Effector memory CD4-positive, alpha-beta T cell (primary cell): ENCODE data around the gene PCDHGA5.
A peak's percentile ranks its signal among the peaks of the same experiment; 100 is the strongest.
"Not testable (repeated sequence)": the region's sequence is repeated elsewhere in the genome, so short reads cannot be mapped to it uniquely, and the experiment has no call there.

Experiments
- DNase-seq, 3 donors: peaks; one replicate each; pipeline ENCODE4 v3.0.0-alpha.2; 2020
- H3K27ac ChIP-seq: 2 replicates; pipeline ENCODE4 v1.7.0; 2013; ENCODE audit warnings: mild to moderate bottlenecking, low read length, moderate library complexity; ENCODE audit not compliant: insufficient read depth, poor library complexity, severe bottlenecking
- H3K27me3 ChIP-seq: replicated peaks from 2 replicates; pipeline ENCODE4 v1.7.0; 2013; ENCODE audit warnings: mild to moderate bottlenecking, low read length; ENCODE audit not compliant: insufficient read depth, control insufficient read depth, poor library complexity, severe bottlenecking
- H3K36me3 ChIP-seq: 2 replicates; pipeline ENCODE4 v1.7.0; 2013; ENCODE audit warnings: mild to moderate bottlenecking, low read length, moderate library complexity; ENCODE audit not compliant: control insufficient read depth, insufficient read depth
- H3K4me1 ChIP-seq: 2 replicates; pipeline ENCODE4 v1.7.0; 2013; ENCODE audit warnings: low read length, mild to moderate bottlenecking; ENCODE audit not compliant: control insufficient read depth, insufficient read depth, poor library complexity, severe bottlenecking
- H3K4me3 ChIP-seq: 2 replicates; pipeline ENCODE4 v1.7.0; 2013; ENCODE audit warnings: low read length, low read depth, mild to moderate bottlenecking; ENCODE audit not compliant: insufficient read depth, poor library complexity, severe bottlenecking
- H3K9me3 ChIP-seq: 2 replicates; pipeline ENCODE4 v1.7.0; 2013; ENCODE audit warnings: mild to moderate bottlenecking, low read length, moderate library complexity; ENCODE audit not compliant: control insufficient read depth

Gene PCDHGA5

GRCh38 chr5:141332571-141332970, 31.4 kb upstream of the PCDHGA5 start:
- peaks cover 18% of the 10 kb centered on the region for H3K27me3 ChIP-seq
- H3K9me3 ChIP-seq, H3K4me1 ChIP-seq: not testable (repeated sequence)

GRCh38 chr5:141338538-141339306, 25.2 kb upstream of the PCDHGA5 start, which contains the start of gene PCDHGA2:
PCDHGA2 (plus strand) TSS chr5:141338760.
- Histone ChIP-seq H3K36me3 (no peaks in the 10 kb centered on the region), H3K4me1 (no peaks in the 10 kb centered on the region), H3K27ac (no peak within 1 kb of the TSS), H3K9me3 (peaks cover 3% of the 10 kb centered on the region), H3K27me3 (peaks cover 16% of the 10 kb centered on the region), H3K4me3 (no peak within 1 kb of the TSS)
- no peak for DNase-seq

More at GRCh38 chr5:141332571-141332970, 31.4 kb upstream of the PCDHGA5 start:
- H3K27ac ChIP-seq, H3K4me3 ChIP-seq, DNase-seq, H3K36me3 ChIP-seq: not testable (repeated sequence)

GRCh38 chr5:141340781-141341354, 23.1 kb upstream of the PCDHGA5 start:
- DNase-seq, H3K27ac ChIP-seq, H3K4me1 ChIP-seq, H3K9me3 ChIP-seq, H3K36me3 ChIP-seq, H3K4me3 ChIP-seq: not testable (repeated sequence)
- peaks cover 19% of the 10 kb centered on the region for H3K27me3 ChIP-seq

GRCh38 chr5:141342773-141343172, 21.2 kb upstream of the PCDHGA5 start:
- Histone ChIP-seq H3K36me3 (no peaks in the 10 kb centered on the region), H3K27me3 (peaks cover 18% of the 10 kb centered on the region), H3K4me3 (no peak overlapping the region), H3K4me1 (no peaks in the 10 kb centered on the region), H3K9me3 (no peaks in the 10 kb centered on the region), H3K27ac (no peak overlapping the region)
- DNase-seq: no peak

GRCh38 chr5:141343242-141343952, 20.6 kb upstream of the PCDHGA5 start, which contains the start of gene PCDHGA3:
PCDHGA3 (plus strand) TSS chr5:141343829; CDS start chr5:141344034, 205 bp downstream.
- H3K27me3 ChIP-seq: peaks cover 12% of the 10 kb centered on the region
- no peak within 1 kb of the TSS for H3K27ac ChIP-seq
- no peaks in the 10 kb centered on the region for H3K4me1 ChIP-seq
- no peak for DNase-seq
- H3K9me3 ChIP-seq: no peaks in the 10 kb centered on the region
- H3K4me3 ChIP-seq: no peak within 1 kb of the TSS
- no peaks in the 10 kb centered on the region for H3K36me3 ChIP-seq

- H3K4me3 ChIP-seq: no peak overlapping the region
- no peaks in the 10 kb centered on the region for H3K4me1 ChIP-seq
- H3K36me3 ChIP-seq: no peaks in the 10 kb centered on the region
- DNase-seq: no peak
- no peak overlapping the region for H3K27ac ChIP-seq
- peaks cover 10% of the 10 kb centered on the region for H3K27me3 ChIP-seq
- H3K9me3 ChIP-seq: no peaks in the 10 kb centered on the region
These were observed 20.0 kb upstream of the PCDHGA5 start for GRCh38 chr5:141343953-141344463.

GRCh38 chr5:141345327-141345726, 18.6 kb upstream of the PCDHGA5 start:
- no peak for DNase-seq

GRCh38 chr5:141346017-141346416, 17.9 kb upstream of the PCDHGA5 start:
- not testable (repeated sequence) for H3K4me1 ChIP-seq, H3K9me3 ChIP-seq, DNase-seq, H3K4me3 ChIP-seq, H3K36me3 ChIP-seq, H3K27ac ChIP-seq
- H3K27me3 ChIP-seq: peaks cover 12% of the 10 kb centered on the region

More at GRCh38 chr5:141345327-141345726, 18.6 kb upstream of the PCDHGA5 start:
- no peaks in the 10 kb centered on the region for H3K36me3 ChIP-seq
- no peak overlapping the region for H3K27ac ChIP-seq
- H3K9me3 ChIP-seq: no peaks in the 10 kb centered on the region
- no peak overlapping the region for H3K4me3 ChIP-seq
- H3K4me1 ChIP-seq: no peaks in the 10 kb centered on the region
- peaks cover 12% of the 10 kb centered on the region for H3K27me3 ChIP-seq

GRCh38 chr5:141349917-141350619, 13.9 kb upstream of the PCDHGA5 start, which contains the start of gene PCDHGB1:
PCDHGB1 (plus strand) TSS chr5:141350099; CDS start chr5:141350261, 162 bp downstream.
- Histone ChIP-seq H3K4me1 (no peaks in the 10 kb centered on the region), H3K36me3 (no peaks in the 10 kb centered on the region), H3K27me3 (peaks cover 10% of the 10 kb centered on the region), H3K4me3 (no peak within 1 kb of the TSS), H3K27ac (no peak within 1 kb of the TSS), H3K9me3 (no peaks in the 10 kb centered on the region)
- peak in 1 of 3 donors; percentile 12 for DNase-seq
